Tibial nerve (tissue), 3 donors: ENCODE data around the gene MIER2.

Source experiments
- CTCF ChIP-seq, 5 experiments: fragments of 200-600 bp in 3 of 5; fragments of 450-650 bp in 2 of 5; sonication (generic) in 3 of 5; IDR thresholded peaks; one replicate each; pipeline ENCODE4 v1.5.1; 2016 to 2019; ENCODE audit warnings: antibody characterized with exemption in 5 of 5, mild to moderate bottlenecking in 3 of 5, moderate library complexity in 2 of 5
- POLR2A ChIP-seq, 2 donors: fragments of 450-650 bp; IDR thresholded peaks; one replicate each; pipeline ENCODE4 v1.6.1; 2017; ENCODE audit warnings: antibody characterized with exemption in 2 of 2, mild to moderate bottlenecking in 2 of 2, moderate library complexity in 2 of 2

GRCh38 chr19:325173-325936 lies 19.2 kb downstream of the MIER2 start:
- no peak for TF ChIP-seq CTCF (IDR thresholded peaks at IDR 0.05)
- no peak for TF ChIP-seq POLR2A (IDR thresholded peaks at IDR 0.05)
